Stimulated activated CD4-positive, alpha-beta T cell treated with anti-CD3 and anti-CD28 coated beads, Interleukin-2, amount 100 ng/mL, for 4 hours (primary cell): ENCODE results near the gene MFSD2A.
"Not testable (repeated sequence)": the region's sequence is repeated elsewhere in the genome, so short reads cannot be mapped to it uniquely, and the experiment has no call there.

Experiments
- DNase-seq: peaks from one replicate; pipeline ENCODE4 v3.0.0-alpha.2; 2020; ENCODE audit warnings: low read depth

The MFSD2A gene

DNA sequence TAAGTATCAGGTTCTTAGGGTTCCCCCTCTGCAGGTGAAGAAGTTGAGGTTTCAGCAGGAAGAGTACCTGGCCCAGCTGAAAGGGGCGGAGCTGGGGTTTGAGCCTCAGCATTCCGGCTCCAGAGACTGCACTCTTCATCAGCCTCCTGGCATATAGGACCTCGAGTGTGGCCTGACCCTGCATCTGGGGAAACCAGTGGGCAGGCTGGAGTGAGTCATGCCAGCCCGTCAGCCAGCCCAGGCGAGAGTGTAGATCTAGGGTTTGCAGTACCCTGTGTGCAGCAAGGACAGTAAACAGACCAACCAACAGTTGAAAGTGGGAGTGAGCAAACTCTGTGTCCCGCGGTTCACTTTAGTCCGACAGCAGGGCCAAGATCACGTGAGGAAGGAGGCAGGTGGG is 14.1 kb downstream of the MFSD2A start:
- no peak for DNase-seq

DNA sequence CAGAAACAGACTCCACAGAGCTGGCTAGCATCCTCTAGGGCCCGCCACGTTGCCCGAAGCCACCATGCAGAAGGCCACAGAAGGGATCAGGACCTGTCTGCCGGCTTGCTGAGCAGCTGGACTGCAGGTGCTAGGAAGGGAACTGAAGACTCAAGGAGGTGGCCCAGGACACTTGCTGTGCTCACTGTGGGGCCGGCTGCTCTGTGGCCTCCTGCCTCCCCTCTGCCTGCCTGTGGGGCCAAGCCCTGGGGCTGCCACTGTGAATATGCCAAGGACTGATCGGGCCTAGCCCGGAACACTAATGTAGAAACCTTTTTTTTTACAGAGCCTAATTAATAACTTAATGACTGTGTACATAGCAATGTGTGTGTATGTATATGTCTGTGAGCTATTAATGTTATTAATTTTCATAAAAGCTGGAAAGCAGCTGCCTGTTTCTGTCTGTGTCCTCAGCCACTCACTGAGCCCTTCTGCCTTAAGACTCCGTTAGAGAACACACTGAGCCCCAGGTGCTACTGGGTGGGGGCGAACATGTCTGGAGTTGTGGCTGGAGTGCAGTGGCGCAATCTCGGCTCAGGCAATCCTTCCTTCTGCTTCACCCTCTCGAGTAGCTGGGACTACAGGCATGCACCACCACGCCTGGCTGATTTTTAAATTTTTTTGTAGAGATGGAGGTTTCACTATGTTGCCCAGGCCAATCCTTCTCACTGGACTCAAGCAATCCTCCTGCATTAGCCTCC is 14.8 kb downstream of the MFSD2A start:
- DNase-seq: no peak

DNA sequence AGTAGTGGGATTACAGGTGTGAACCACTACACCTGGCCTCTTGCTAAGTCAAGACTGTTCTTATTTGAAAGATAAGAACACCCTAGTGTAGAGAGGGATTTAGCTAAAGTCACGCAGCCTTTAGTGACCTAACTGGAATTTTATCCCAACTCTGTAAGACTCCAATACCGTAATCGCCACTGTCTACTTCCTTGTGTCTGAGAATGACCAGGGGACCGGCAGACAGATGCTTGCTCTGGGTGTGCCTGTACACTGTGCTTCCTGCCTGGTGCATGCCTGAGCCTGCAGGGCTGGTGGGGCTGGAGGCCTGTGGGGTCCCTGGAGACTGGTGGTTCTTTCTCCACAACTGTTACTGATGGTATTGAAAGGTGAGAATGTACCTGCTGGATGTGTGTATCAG is 15.3 kb downstream of the MFSD2A start:
- no peak for DNase-seq

DNA sequence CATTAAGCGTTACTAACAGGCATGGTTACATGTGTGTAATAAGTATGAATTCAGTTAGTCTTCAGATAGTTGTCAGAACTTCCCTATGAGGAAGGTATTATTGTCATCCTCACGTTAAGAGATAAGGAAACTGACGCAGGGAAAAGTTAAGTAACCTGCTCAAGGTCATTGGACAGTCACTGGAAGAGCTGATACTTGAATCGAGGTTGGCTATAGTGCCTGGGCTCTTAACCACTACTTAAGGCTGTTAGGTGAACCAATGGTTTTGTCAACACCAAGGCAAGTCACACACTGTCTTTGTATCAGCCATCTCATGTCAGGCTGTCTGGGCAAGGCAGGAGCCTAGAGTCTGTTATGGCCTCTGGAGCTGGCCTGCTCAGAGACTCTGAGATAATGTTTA is 16.2 kb downstream of the MFSD2A start:
- no peak for DNase-seq

DNA sequence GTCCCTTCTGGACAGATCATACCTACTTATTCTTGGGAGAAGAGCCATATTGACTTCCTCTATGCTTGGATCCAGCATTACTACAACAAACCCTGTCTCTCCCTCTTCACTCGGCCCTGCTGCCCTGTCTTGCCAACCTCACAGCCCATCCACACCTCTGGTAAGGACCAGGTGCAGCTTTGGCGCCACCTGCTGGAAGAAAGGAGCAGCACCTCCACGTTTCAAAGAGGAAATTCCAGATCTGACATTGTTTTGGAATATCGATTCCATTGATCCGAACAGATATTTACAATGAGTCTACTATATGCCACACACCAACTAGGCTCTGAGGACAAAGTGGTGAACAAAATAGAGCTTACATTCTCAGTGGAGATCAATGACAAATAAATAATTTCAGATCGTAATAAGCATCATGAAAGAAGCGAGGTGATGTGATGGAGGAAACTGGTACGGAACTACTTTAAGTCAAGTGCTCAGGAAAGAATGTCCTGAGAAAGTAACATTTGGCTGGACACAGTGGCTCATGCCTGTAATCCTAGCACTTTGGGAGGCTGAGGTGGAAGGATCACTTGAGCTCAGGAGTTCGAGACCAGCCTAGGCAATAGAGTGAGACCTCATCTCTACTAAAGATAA is 18.7 kb downstream of the MFSD2A start:
- DNase-seq: peak; percentile 57

DNA sequence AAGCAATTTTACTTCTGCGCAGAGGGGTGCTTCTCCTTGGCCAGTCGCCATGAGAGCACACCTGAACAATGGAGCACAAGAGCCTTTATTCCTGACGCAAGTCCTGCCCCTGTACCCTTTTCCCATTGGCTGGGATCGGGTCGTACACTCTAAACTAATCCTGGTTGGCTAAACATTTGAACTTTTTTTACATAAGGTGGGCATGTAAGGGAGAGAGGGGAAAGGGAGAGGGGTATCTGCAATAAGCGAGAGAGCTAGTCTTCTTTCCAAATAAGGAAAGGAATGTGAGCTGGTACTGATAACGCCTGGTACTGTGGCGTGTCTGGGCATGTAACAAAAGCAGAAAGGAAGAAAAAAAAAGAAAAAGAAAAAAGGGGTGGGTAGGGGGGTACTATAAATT is 21.8 kb downstream of the MFSD2A start:
- DNase-seq: no peak

DNA sequence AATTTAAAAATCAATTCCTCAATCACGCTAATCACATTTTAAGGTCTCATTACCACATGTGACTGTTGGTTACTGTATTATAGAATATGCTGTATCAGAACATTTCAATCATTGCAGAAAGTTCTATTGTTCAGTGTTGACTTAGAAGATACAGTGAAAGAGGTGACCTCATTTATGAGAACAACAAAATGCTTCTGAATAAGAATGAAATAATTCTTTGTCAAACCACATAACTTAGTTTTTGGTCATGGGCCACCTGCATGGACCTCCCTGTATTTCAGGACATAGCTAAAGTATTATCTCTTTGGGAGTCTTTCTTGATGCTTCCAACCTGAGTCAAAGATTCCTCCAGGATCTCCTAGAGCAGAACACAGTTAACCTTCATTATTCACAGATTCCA is 22.3 kb downstream of the MFSD2A start:
- no peak for DNase-seq

DNA sequence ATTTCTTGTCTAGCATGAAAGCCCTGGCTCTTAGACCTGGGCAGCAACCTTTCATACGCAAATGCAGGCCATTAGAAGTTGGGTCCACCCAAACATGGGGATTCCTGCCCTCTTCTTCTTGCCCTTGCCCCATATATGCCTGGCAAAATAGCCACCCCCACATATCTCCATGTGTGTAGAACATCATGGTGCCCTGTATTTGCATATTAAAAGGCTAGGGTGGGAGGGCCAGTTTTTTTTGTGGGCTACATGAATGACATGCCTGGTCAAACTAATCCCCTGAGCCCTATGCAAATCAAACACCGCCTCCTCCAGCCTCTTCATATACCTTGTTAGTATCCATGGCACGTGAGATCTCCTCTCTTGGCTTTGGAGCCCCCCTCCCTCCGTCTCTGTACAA is 24.7 kb downstream of the MFSD2A start:
- DNase-seq: no peak

DNA sequence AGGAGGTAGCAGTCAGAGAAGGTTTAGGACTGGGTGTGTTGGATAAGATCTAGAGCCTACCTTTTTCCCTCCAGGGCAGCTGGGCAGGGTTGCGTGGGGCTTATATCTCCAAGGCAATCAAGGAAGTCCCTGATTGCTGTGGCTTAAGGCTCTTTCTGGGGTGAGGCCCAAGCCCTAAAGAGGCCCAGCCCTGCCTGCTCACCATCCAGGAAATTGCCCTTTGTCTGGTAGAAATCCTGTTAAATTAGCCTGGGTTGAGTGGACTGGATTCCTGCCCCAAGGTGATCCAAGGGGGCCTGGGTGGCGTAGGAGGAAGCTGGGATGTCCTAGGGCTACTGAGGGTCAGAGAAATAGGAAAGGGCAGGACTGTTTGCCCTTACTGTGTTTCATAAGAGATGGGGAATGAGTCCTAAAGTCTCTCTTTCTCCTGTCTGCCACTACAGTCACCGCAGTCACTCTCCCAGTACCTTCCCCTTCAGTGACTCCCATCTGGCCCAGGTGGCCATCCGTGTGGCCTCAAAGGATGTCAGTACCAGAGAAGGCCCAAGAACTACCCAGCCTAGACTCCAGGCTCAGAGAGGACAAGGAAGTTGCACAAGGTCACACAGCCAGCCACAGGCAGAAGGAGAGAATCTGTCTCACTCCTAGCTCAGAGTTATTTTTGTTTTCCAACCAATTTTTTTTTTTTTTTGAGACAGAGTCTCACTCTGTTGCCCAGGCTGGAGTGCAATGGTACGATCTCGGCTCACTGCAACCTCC is 25.8 kb downstream of the MFSD2A start:
- no peak for DNase-seq

DNA sequence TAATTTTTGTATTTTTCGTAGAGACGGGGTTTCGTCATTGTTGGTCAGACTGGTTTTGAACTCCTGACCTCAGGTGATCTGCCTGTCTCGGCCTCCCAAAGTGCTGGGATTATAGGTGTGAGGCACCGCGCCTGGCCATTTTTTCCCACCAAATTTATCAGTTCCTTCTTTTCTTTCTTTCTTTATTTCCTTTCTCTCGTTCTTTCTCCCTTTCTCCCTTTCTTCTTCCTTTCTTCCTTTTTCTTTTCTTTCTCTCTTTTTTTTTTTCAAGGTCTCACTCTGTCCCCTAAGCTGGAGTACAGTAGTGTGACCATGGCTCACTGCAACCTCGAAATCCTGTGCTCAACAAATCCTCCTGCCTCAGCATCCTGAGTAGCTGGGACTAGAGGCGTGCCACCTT is 26.4 kb downstream of the MFSD2A start:
- no peak for DNase-seq

DNA sequence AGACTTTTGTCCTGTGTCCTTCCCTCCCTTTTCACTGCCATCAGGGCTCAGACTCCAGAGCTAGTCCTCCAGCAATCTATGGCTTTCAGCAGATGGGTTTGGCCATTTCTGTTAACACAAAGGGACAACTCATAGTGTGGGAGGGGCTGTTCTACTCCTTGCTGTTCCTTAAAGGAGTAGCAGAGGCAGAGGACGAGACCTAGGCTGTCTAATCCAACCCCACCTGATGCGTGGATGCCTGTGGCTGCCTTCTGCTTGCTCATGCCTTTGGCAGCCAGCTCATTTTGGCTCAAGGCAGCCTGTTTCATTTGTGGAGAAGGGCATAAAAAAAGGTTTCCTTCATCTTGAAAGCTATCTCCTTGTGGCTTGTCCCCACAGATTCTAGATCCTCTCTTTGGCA is 27.0 kb downstream of the MFSD2A start:
- no peak for DNase-seq

DNA sequence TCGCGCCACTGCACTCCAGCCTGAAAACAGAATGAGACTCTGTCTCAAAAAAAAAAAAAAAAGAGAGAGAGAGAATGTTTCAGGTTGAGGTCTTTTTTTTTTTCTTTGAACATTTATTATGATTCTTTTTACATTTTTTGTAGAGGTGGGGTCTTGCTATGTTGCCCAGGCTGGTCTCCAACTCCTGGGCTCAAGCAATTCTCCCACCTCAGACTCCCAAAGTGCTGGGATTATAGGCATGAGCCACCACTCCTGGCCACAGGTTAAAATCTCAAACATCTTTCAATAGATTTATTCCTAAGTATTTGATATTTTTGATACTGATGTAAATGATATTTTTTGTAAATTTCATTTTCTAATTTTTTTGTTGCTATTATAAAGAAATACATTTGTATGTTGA is 29.5 kb downstream of the MFSD2A start:
- DNase-seq: not testable (repeated sequence)

DNA sequence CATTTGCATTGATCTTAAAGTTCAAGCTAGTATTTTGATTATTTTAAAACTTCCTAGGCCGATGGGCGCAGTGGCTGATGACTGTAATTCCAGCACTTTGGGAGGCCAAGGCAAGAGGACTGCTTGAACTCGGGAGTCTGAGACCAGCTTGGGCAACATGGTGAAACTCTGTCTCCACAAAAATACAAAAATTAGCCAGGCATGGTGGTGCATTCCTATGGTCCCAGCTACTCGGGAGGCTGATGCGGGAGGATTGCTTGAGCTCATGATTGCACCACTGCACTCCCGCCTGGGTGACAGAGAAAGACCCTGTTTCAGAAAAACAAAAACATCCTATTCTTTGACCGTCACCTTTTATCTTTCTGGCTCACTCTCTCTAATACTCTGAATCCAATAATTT is 30.0 kb downstream of the MFSD2A start:
- DNase-seq: no peak

DNA sequence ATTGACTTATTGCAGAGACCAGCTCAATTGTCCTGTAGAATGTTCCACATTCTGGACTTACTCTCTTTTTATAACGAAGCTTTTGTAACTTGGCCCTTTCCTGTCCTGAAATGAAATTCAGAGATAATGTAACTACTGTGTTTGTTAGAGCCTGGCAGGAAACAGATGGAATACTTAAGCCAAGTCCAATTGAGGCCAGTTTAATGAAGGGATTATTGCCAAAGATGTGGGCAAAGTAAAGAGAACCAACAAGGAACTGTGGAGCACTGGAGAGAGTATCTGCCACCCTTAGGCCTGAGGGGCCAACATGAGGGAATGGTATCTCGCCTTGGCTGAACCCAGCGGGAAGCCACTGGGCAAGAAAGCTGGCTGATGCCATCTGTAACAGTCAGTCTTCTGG is 32.9 kb downstream of the MFSD2A start:
- DNase-seq: no peak

DNA sequence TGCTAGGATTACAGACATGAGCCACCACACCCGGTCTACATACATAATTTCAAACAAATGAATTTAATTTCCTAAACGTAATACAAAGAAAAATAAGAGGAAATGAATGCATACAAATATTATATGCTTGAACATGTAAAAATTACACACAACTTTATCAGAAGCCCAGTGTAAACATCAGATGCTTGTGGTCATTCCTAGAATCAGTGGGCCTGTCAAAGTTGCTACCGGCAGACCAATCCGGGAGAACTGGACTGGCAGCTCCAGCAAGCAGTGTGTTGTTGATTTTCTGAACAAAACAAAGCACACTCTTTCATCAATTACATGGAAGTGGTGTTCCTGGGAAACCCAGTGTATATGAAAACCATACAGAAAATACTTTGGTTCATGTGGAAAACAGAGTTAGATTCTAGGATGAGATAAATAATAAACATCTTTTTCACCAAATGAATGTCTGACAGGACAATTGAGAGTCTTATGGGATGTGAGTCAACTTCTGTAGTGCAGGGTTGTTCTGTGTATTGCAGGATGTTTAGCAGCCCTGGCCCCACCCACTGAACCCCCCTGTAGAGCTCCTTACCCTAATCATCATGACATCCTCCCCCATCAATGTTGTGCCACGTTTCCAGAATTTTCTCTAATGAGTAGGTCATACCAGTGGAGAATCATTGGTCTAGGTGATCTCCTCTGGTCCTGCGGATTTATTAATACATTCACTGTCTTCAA is 33.8 kb downstream of the MFSD2A start:
- no peak for DNase-seq

DNA sequence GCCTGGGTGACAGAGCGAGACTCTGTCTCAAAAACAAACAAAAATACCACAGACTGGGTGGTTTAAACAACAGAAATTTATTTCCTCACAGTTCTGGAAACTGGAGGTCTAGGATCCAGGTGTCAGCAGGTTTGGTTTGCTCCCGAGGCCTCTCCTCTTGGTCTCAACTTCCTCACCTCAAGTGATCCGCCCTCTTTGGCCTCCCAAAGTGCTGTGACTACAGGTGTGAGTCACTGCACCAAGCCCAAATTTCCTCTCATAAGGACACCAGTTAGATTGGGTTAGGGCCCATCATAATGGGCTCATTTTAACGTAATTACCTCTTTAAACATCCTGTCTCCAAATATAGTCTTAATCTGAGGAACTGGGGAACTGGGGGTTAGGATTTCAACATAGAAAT is 35.5 kb downstream of the MFSD2A start:
- no peak for DNase-seq

DNA sequence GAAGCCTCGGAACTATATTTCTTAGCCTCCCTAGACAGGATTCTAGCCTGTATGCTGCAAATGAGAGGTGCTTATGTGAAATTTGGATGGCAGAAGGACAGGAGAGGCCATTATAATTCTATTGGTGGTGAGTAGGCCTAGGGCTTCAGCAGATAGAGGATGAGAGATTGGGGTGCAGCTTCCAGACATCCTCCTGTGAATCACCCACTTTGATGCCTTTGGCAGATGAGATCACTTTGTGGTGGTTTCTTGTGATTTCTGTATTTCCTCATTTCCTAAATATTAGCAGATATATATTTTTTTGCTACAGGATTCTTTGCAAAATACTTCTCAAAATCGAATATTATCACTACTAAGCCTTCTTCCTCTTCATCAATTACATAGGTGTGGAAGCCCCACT is 37.3 kb downstream of the MFSD2A start:
- no peak for DNase-seq

DNA sequence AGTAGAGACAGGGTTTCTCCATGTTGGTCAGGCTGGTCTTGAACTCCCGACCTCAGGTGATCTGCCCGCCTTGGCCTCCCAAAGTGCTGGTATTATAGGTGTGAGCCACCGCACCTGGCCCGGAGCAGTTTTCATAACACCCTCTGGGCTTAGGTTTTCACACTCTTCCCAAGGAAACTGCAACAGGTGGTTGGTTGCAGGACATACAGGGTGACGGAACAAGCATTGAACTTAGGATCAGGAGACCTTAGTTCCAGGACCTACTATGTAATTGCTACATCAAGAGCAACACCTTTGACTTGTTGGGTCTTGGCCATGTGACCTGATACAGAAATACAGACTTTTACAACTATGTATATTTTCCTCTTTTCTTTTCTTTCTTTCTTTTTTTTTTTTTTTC is 37.9 kb downstream of the MFSD2A start:
- no peak for DNase-seq

DNA sequence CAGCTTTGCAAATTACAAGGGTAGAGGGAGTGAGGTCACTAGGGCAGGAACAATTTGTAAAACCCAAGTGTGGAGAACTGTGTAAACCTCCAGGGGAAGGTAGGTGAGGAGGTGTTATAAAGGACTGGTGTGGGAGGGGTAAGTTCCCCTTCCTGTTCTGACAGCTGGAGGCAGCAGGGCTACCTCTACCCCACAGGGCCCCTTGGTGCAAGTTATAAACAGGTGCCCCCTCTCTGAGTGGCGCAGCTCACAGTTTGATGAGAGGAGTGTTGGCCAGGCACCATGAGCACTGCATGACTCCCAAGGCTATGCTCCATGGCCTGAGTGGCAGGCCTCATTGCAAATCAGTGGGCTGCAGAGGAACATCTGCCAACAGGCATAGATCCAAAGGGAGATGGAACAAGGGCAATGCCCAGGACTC is 41.0 kb downstream of the MFSD2A start:
- no peak for DNase-seq

DNA sequence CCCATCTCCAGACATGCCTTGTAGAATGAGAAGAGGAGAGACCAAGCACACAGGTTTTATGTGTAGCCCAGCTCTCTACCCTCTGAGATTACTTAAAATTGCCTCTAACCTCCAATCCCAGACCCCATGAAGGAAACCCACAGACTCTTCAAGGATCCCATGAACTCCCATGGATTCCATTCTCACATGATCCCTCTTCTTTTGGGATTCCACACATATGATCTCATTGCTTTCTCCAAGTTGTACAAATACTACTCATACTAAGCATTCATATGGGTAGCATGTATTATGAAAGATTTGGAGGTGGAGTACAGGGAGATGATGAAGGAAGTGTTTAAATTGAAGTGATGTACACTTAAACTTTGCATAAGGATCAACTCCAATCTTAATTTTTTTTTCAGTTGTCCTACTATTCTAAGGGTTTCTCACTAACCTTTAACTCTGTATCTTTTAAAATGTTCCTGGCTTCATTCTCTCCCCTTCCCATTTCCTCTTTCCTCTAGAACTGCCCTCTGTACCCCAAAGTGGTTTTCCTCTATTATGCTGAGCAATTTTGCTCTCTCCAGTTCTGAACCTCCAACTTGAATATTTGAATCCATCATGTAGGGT is 41.6 kb downstream of the MFSD2A start:
- DNase-seq: no peak

DNA sequence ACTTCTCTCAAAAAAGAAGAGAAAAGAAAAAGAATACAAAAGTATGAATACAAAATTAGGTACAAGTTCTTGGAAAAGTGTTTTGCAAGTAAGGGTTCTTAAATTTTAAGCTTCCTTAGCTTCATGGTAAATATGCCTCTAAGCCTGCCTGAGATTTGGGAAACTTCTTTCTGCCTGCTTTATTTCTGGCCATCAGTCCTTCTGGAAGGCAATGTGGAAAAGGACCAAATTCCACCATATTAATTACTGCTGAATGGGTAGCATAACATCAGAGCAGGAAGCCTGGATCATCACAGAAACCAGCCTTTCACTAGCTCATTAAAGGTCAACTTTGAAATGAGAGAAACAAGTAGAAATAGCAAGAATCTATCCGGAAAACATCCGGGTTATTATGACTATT is 46.5 kb downstream of the MFSD2A start:
- DNase-seq: no peak
